GM19455 (cell line): ENCODE measurements around the gene APLNR.

Experiments
- ATAC-seq: cut with Tn5 transposase; IDR thresholded peaks from one replicate; pipeline ENCODE4 v1.9.1; 2021; ENCODE audit not compliant: unreplicated experiment

APLNR gene

DNA sequence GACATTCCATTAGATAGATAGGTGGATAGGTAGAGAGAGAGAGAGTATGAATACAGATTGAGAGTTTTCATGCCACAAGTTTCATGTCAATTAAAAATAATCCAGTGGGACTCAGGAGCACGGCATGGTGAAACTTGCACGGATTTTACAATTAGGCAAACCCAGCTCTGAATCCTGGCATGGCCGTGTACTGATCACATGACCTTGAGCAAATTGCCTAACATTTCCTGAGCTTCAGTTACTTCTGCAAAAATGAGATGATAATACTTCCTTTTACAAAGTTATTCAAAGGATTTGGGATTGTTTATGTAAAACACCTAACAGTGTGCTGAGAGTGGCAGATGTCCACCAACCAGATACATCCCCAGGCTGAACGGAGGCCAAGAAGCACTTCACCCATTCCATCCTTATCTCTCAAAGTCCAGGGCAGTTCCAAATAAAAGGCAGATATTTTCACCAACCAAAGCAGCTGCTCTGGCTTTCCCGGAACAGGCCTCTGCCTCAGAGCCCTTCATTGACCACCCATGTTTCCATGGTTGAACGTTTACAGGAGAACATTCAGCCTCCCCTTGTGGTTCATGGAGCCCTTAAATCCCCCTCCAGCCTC, 17.9 kb downstream of the APLNR start:
- no peak for ATAC-seq

DNA sequence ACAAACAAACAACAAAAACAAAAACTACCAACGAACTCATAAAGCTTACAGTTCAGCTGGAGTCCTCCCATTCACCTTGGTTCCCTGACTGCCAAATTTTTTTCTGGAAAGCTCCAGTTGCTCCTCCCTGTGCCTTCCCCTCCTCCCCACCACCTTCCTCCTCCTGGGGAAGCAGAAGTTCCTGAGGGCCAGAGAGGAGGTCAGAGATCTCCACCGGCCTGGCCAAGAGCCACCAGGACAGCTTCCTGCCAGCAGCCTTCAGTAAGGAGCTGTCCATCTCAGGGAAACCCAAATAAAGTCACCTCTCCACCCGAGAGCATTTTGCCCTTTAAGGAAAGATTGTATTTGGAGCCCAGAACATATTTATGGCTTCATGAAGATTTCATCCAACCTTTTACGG, 20.0 kb downstream of the APLNR start:
- no peak for ATAC-seq

DNA sequence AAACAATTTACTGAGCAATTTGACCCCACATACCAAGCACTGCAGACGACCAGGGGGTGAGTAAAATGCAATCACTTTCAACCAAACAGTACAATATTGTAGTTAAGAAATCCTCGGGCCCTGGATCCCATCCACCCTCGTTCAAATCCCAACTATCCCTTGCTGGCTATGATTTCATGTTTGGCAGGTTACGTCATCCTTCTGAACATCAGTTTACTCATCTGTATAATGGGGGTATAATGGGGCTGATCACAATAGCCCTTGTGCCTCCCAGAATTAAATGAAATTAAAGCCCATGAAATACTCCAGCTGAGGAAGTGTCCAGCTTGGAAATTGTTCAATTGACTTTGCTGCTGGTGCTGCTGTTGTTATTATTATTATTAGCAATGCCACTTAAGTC, 20.6 kb downstream of the APLNR start:
- ATAC-seq = no peak

DNA sequence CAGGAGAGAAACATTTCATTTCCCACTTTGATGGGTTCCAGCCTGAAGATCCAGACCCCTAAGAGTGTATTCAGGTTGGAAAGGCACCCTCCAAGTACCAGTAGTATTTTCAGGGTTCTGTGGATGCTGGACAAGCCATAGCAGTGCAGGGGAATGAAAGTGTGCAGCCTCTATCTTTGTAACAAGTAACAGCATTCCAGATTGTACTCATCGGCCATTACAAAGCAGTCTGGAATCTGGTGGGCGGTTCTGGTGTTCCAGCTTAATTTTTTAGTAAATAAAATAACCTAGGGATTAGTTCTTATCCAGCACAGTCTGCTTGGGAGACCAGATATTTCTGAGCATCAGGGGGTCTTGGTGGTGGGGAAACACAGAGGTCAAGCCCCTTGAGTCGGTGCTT, 22.6 kb downstream of the APLNR start:
- ATAC-seq = no peak

DNA sequence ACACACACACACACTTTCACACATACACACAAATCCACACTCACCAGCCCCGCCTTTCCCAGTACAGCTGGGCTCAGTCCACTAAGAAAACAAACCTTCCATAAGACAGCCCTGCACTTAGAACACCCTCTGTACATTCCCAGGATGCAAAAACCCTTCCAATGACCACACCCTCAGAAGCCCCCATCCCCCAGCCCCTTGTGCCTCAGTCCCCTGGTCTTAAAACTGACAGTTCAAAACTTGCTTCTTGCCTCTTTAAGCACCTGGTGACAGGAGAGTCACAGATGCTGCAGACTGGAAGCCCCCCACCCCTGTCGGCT, 23.0 kb downstream of the APLNR start:
- no peak for ATAC-seq

DNA sequence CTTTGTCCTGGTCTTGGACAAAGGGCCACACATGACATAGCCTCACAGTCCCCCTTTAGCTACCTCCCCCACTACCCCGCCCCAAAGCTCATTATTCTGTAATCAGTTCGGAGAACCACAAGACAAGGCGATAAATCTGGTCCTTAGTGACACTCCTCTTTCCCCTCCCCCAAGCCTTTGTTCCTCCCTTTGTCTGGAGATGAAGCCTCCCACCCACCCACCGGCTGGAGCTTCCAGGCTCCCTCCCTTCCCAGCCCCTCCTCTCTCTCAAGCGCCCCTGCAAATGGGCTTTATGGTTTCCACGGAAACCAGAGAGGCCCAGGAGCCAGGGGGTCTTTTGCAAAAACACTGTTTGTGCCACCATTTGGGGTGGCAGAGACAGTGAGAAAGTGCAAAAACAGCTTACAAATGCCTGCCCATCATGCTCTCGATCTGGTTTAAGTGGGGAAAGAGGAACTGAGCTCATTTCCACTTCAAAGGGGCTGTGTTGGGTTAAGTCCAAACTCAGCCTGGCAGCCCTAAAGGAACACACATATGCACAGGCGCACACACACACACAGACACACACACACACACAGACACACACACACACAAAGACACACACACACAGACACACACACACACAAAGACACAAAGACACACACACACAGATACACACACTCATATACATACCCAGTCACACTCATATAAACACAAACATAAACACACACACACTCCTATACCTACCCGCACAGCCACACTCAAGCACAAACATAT, 23.5 kb downstream of the APLNR start:
- ATAC-seq = no peak

DNA sequence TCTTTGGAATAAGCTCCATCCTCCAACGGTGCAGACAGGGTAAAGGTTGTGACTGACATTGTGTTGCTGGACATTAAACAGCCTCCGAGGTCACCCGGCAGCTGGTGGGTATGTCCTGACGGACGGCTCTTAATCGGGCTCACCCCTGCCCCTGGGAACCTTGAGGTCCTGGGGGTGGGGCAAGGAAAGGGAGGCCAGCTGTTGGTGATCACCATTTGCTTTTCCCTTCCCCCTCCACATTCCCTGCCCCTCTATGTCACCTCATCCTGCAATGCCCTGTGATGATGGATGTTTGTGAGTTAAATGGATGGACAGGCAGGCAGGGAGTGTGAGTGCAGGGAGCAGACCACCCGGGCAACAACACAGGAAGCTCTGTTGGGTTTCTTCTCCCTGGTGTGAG, 26.3 kb downstream of the APLNR start:
- no peak for ATAC-seq

DNA sequence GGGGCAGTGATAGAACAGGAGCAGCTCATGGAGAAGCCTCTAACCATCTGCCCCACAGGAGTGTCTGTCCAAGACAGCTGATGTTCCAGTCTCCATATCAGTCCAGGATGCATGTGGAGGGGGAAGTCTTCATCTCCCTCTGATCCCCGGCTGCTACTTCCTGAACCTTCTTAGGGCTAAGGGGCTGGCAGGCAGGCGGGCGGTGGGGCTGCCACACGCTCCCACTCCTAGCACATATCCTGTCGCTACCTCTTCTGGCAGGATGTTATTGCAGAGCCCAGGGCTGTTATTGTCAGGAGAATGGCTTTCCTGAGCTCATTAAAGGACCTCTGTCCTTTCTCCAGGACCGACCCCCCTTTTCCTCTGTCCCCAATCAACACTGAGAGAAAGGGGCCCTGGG, 29.9 kb downstream of the APLNR start:
- no peak for ATAC-seq

DNA sequence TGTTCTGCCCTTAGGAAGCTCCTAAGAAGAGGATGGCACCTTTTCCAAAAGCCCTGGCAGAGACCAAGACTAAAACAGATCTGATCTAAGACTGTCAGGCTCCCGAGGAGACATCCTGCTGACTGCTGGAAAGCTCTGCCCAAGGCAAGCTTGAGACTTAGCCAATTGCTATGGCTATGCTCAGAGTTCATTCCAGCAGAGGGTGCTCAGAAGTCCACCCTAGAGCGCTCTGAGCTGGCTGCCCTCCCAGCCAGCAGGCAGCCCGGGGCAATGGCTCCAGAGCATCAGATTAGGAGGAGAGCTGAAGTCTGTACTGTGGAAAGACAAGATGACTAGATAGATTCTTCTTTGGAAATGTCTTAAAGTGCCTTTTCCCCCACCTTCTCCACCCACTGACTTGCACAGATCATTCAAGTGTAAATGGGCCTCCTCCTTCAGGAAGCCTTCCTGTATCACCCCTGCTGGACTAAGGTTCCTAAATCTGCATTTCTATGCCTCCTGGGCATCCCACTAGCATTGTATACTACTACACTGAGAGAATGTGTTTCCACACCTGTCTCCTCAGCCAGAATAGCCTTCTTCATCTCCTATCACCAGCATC, 31.9 kb downstream of the APLNR start:
- ATAC-seq = no peak

DNA sequence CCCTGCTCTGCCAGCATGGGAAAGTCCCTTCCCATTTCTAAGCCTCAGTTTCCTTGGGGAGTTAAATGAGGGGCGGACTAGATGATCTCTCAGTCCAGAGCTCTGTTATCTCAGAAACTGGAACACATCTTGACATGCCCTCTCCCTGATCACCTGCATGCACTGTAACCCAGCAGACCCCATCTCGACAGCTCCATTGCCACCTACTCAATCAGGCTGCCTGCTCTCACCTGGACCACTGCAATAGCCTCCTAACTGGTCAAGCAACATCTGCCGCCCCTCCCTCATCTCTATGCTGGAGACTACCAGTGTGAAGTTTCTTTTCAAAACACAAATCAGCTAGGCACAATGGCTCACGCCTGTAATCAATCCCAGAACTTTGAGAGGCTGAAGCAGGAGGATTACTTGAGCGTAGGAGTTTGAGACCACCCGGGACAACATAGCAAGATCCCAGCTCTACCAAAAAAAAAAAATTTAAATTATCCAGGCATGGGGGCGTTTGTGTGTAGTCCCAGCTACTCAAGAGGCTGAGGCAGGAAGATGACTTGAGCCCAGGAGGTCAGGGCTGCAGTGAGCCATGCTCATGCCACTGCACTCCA, 33.1 kb downstream of the APLNR start:
- no peak for ATAC-seq

DNA sequence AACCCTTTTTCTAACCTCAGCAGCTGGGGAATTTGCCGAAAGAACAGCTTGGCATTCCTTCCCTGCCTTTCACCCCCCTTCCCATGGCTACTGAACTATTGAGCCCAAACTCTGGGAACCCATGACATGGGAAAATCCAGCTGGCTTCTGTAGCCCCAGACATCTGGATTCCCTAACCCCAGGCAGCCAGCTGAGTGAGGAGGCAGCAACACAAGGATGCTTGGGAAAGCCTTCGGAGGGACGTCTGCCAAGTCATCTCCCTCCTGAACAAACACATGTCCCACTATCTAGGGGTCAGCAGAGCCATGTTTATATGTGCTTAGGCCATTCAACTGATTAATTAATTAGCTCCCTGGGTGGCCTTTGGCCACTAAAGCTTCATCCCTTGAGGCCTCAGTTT, 33.7 kb downstream of the APLNR start:
- ATAC-seq = no peak

DNA sequence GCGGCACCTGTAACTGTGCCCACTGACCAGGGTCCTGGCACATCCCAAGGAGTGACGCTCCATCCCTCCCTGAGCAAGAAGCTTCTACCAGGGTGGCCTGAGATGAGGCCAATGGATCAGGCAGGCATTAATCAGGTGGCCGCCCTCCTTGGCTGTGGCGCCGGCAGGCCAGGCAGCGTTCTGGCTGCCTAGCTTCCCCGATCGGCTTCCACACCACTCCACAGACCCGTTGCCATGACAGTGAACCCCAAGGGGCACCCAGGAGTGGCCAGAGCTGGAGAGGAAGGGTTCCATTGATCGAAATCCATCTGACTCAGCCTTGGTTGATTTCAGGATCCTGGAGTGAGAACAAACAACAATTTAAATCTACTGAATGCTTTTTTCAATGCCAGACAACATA, 34.8 kb downstream of the APLNR start:
- no peak for ATAC-seq

DNA sequence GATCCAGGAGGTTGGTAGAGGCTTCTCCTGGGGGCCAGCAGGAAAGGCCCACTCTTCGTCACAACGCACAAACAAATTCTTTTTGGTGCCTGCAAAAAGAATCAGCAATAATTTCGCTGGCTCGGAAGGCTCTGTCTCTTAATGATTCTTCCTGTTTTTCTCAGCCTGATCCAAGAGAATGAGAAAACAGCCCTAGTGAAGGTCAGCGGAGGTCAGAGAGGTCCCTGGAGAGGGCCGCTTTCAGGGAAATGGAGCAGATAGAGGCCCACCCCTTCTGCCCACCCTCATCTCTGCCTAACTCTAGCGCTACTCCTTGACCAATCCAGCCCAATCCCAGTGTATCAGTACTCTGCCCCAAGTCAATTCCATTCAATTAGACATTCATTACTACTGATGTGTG, 36.1 kb downstream of the APLNR start:
- ATAC-seq = no peak

DNA sequence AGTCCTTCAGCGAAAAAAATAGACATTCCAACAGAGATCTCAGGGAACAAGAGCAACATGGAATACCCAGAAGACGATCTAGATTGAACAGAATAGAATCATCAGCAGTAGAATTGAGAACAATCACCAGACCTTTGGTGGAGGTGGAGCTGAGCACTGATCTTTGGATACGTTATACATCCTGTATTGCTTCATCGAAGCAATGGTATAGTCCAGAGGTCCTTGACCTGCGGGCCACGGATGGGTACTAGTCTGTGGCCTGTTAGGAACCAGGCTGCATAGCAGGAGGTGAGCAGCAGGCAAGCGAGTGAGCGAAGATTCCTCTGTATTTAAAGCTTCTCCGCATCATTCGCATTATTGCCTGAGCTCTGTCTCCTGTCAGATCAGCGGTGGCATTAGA, 37.7 kb downstream of the APLNR start:
- no peak for ATAC-seq

DNA sequence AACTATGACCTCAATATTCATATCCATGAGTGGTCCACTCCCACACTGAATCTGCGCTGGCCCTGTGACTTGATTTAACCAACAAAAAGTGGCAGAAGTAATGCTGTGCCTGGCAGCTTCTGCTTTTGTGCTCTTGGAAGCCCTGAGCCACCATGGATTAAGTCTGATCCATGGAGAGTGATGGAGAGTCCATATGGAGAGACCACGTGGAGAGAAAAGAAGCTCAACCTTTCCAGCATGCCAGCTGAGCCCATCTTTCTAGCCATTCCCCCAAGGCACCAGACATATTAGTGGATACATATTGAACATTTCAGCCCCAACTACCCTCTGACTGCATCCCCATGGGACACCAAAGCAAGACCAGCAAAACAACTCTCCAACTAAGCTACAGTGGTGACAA, 39.3 kb downstream of the APLNR start:
- ATAC-seq = no peak

DNA sequence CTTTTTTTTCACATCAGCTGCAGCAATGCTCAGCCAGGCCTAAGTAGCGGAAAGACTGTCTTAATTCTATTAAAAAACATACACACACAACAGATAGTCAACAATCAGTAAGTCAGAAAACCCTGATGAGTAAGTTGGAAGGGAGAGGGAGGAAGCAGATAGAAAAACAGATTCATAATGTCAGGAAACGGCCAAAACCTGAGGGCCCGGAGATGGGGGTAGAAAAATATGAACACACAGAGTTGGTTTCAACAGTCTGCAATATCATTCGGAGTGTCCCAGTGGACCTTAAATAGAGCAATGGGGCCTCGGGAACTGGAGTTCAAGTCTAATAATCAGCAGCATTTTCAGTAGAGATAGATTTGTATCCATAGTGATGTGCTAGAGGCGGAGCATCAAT, 40.5 kb downstream of the APLNR start:
- ATAC-seq = no peak

DNA sequence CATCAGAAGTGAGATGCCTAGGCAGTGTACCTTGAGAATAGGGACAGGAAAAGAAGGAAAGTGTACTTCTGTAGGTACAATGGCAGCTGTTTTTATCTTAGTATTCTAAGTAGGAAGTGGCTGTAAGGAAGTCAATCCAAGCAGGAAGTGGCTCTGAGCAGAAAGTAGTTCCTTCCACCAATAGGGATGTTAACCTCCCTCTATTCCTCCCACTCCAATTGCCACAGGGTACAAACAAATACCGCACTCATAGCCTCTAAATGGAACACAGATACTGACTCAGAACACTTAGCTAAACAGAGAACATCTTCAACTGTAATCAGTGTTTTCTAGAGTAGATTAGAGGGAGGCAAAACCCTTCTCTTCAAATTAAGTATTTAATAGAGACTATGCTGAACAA, 44.7 kb downstream of the APLNR start:
- ATAC-seq = no peak

DNA sequence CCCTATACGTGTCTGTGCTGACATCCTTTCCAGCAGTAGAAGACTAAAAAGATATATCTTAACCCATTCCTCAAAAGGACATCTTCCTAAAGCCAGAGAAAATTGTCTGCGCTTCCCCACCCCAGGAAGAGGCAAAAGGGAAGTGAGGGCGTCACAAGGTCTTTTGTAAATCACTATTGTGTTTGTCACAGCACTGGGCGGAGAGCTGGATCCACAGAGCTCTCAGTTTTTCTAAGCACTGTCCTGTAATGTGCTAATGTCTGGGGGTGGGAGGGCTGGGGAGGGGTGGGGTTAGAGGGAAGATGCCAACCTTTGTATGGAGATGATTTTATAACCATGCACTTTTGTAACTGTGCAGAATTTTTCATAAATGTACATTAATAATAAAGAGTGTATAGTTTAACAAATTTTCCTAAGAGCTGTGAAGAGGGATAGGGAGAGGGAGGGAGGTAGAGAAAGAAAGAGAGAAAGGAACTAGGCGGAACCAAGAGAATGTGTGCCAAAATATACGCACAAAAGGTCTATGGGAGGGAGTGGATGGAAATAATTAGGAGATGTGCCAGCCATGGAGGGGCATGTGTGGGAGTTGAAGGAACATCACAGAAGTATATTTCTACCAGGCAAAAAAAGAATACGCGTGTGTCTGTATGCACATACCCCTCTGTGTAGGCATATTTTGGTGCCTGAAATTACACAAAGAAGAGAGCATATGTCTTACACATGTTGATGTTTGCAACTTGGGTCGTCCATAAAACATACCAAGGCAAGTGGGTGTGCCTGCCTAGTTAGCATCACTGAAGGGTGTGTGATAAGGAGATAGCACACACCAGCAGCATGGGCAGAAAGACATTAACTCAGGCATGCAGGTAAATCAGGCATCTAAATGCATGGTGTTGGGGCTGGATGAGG, 45.5 kb downstream of the APLNR start:
- no peak for ATAC-seq

DNA sequence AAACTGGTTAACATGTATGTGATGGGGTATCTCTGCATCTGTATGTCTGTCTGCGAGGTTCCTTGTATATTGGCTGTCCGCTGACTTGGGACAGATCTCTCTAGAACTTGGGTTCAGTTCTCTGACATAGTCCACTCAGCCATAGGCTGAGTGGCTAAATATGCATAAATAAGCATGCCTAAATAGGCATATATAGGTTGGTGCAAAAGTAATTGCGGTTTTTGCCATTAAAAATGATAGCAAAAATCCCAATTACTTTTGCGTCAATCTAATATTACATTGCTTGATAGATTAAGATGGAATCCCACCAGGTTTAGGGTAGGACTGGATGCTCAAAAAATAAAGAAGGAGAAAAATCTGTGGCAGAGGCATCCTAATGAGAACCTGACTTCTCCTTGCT, 46.5 kb downstream of the APLNR start:
- ATAC-seq = no peak
